HG03103 (cell line): Measurements from ENCODE around the gene NOCT.
A peak's percentile ranks its signal among the peaks of the same experiment; 100 is the strongest.
"Not testable (repeated sequence)": the region's sequence is repeated elsewhere in the genome, so short reads cannot be mapped to it uniquely, and the experiment has no call there.

Experiments
- ATAC-seq: cut with Tn5 transposase; IDR thresholded peaks from one replicate; pipeline ENCODE4 v1.9.1; 2021; ENCODE audit warnings: low read depth; ENCODE audit not compliant: unreplicated experiment

NOCT gene

DNA sequence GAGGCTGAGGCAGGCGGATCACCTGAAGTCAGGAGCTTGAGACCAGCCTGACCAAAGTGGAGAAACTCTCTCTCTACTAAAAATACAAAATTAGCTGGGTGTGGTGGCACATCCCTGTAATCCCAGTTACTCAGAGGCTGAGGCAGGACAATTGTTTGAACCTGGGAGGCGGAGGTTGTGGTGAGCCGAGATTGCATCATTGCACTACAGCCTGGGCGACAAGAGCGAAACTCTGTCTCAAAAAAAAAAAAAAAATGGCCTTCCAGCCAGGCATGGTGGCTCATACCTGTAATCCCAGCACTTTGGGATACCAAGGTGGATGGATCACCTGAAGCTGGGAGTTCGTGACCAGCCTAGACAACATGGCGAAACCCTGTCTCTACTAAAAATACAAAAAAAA is 7.3 kb upstream of the NOCT start:
- not testable (repeated sequence) for ATAC-seq

DNA sequence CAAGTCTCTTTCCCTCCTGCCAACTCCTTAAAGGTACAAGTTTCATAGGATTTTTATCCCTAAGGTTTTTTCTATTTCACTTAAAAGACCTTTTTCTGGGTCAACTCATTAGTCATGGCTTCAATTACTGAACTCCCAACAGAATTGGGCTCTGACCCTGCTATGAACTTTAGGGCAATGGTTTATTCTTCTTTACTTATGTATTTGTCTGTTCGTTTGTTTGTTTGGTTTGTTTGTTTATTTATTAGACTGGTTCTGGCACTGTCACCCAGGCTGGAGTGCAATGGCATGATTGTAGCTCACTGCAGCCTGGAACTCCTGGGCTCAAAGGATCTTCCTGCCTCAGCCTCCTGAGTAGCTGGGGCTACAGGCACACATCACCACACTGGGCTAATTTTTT is 5.9 kb upstream of the NOCT start:
- no peak for ATAC-seq

DNA sequence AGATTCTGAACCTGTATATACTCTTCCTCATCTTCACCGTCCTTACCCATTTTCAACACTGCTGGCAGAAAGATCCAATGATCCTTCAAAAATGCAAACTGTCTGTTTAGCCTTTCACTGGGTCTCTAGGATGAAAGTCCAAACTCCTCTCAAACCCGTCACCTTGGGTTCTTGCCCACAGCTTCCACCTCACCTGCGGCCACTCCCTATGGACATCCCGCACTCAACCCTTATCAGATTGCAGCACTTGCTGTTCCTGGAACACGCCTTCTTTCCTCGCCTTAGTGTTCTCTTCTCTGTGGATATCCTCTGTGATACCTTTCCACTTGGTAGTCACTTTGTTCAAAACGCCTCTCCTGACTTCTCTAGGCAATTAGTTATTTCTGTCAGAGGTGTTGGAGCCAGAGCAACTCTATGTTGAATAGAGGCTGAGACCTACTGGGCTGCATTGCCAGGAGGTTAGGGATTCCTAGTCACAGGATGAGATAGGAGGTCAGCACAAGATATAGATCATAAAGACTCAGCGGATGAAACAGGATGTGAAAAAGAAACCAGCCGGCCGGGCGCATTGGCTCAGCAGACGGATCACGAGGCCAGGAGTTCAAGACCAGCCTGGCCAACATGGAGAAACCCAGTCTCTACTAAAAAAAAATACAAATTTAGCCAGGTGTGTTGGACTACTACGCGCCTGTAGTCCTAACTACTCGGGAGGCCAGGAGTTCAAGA is 4.2 kb upstream of the NOCT start:
- no peak for ATAC-seq

DNA sequence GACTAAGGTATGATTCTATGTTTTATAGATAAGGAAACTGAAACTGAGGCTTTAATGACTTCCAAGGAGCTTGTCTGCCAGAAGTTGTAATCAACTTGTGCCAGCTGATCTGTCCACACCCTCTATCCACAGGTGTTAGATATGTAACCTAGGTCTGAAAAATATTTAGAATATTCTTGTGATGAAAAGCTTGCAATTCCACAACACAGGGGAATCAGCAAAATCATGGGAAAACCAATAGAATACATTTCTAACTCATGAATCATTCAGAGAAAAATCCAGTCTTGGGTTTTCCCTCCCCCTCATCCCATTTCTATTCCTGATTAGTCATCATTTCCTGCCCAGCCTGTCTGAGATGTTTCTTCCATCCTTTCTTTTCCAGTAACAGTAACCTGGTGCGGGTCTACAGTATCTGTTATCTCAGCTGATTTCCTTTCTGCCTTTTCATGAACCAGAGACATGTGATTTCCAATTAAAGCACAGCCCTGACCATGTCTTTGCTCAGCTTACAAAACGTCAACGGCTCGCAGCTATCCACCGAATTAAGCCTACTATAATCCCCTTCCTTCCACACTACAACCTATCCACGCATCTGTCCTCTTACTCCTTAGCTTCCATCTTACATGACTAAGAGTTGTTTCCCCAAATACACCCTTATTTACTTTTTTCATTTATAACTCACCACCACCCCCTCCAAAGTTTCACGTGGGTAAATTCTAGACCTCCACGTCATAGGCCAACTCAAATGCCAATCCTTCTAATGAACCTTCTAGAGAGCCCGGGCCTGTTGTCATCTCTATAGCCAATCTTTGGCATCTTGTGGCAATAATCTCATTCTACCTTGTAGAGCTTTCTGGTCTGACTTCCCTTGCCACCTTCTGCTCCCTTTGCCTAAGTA is 961 bp upstream of the NOCT start:
- ATAC-seq = peak; percentile 0

DNA sequence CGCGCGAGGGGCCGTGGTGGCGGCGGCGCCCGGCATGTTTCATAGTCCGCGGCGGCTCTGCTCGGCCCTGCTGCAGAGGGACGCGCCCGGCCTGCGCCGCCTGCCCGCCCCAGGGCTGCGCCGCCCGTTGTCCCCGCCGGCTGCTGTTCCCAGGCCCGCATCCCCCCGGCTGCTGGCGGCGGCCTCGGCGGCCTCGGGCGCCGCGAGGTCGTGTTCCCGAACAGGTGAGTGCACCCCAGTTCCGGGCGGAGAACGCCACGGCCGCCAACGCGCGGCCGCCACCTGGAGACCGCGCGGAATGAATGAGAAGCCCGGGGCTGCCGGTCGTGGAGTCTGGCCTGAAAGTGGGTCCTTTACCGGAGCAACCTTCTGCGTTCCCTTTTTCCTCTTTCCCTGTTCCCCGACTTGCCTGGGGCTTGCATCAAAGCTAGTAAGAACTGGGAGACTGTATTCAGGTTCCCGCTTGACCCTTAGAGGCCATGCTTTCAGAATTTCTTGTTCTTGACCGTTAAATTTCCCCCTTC is 429 bp downstream of the NOCT start:
- ATAC-seq = peak; percentile 24

DNA sequence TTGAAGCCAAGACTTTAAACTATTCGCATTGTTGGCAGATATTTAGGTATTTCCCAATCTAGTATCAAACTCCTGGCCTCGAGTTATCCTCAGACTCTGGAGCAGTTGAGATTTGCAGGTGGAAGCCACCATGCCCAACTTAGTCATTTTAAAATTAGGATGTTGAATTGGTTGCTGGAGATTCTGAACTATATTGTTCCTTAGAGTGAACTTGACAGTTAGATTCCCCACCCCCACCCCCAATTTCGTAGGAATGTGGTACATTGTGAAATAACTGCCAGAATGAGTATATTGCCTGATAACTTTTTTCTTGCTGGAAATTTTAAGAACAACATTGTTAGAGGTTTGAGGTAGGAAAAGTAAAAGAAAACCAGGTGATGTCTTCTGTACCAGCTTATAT is 2.3 kb downstream of the NOCT start:
- no peak for ATAC-seq

DNA sequence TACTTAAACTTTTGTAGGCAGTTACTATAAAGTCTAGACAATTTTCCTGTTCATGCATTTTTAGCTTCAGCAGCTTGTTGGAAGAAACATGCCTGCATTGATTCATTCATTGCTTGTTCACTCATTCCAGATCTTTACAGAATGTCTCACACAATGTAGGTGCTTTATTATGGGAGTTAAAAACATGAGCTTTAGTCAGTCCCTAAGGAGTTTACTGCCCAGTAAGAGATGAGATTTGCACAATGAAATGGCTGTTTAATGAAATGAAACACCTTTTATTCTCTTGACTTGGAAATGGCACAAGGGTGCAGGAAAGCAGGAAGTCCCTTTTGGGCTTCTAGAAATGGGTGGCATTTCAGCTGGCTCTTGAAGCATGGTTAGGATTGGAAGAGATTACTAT is 2.9 kb downstream of the NOCT start:
- no peak for ATAC-seq

DNA sequence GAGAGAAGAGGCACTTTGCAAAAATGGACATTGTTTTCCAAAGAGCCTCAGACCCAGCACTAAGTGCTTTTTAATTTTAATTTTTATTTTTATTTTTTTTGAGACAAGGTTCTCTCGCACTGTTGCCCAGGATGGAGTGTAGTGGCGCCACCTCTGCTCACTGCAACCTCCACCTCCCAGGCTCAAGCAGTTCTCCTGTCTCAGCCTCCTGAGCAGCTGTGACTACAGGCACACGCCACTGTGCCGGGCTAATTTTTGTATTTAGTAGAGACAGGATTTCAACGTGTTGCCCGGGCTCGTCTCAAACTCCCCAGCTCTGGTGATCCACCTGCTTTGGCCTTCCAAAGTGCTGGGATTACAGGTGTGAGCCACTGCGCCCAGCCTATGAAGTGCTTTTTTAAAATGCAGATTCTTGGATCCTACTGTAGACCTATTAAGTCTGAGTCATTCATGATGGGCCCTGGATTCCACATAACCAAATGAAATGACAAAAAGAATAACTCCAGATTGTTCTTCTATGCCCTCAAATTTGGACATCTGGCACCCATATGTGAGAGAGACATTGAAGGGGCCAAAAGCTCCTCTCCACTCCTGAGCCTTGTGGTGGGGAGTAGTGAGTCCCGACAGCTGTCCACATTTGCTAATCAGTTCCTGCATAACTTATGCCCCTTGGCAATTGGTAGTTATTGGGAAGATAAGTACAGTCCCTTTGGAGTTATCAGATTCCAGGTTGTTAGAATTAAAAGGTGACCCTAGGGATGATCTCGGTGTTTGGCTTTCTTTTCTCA is 3.6 kb downstream of the NOCT start:
- no peak for ATAC-seq

DNA sequence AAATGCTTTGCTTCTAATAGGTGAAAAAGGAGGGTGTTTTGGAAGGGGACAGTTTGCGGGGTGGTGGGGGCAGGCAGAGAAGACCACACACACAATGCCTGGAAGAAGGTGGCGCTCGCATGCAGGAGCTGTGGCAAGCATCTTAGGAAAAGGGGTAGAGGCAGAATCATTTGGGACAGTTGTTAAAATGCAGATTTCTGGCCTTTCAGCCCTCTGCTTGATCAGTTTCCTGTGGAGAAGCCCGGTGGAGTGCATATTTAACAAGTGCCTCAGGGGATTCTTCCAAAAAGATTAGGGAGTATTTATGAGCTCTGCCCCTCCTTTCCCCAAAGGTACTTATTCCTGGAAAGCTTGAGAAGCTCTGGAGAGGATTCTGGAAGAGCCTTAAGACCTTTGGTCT is 4.8 kb downstream of the NOCT start:
- ATAC-seq = no peak

DNA sequence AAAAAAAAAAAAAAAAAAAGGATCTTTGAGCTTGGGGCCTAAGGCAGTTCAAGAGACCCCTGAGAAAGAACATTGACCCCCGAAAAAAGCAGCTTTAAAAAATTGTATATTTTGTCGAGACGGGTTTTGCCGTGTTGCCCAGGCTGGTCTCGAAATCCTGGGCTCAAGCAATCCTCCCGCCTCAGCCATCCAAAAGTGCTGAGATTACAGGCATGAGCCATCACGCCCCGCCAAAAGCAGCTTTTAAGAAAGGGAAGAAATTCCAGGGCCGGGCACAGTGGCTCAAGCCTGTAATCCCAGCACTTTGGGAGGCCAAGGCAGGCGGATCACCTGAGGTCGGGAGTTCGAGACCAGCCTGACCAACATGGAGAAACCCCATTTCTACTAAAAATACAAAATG is 5.5 kb downstream of the NOCT start:
- not testable (repeated sequence) for ATAC-seq

DNA sequence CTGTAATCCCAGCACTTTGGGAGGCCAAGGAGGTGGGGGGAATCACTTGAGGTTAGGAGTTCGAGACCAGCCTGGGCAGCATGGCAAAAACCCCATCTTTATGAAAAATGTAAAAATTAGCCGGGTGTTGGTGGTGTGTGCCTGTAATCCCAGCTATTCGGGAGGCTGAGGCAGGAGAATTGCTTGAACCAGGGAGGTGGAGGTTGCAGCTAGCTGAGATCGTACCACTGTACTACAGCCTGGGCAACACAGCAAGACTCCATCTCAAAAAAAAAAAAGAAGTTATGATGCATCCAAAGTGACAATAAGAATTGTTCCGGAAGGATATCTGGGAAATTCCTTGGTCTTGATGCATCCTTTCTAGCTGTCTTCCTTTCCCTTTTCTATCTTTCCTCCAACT is 7.3 kb downstream of the NOCT start:
- no peak for ATAC-seq

DNA sequence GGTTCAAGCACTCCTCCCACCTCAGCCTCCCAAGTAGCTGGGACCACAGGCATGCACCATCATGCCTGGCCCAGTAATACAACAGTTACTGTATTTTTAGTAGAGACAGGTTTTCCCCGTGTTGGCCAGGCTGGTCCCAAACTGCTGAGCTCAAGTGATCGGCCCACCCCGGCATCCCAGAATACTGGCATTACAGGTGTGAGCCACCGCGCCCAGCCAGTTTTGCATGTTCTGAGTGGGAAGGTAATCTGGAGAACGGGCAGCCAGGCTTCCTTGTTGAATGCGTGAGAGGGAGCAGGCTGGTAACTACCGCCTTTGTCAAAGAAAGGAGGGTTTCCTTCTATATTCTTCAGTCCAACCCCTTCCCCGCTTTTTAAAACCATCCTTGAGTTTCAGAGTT is 9.1 kb downstream of the NOCT start:
- no peak for ATAC-seq

DNA sequence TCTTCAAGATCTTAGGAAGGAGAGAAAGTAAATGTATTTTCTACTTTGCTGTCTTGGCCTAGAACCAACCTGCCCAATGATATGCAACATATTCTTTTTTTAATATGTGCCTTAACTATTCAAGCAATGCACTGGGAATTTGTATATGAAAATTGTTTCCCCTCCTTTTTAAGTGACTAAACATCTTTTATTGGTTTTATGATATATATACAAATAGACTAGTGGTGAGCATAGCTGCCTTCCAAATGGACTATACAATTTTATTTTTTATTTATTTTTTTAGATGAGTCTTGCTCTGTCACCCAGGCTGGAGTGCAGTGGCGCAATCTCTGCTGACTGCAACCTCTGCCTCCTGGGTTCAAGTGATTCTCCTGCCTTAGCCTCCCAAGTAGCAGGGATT is 10.3 kb downstream of the NOCT start:
- no peak for ATAC-seq

DNA sequence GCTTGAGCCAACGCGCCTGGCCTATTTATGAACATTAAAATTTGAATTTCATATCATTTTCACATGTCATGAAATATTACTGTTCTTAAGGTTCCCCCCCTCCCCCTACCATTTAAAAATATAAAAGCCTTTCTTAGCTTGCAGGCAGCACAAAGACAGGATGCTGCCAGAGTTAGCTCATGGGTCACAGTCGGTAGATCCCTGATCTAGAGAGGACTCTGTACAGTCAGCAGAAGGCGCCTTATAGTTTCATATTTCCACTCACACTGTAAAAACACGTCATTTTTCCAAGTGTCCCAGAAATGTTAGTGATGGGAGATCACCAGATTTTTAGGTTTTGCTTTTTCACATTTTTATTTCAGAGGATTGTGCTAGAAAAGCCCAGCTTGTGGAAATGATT is 12.2 kb downstream of the NOCT start:
- no peak for ATAC-seq

DNA sequence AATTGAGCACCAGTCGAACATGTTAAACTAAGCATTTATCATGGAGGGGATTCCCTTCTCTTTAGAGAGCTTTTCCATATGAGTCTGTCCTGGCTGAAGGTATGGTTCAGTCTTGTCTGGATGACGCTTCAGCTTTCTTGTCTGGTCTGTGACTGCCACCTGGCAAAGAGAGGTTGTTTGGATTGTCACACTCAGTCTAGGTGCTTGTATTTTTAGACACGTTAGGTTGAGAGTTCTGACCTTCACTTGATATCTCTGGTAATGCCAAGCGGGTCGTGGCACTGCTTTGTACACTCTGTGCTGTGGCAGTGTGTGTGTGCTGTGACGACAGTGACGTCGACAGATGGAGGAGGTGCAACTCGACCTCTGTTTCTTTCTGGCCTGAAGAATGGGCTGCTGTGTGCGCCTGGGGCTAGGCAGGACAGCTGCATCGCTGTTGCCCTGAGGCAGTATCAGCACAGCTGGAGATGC is 12.6 kb downstream of the NOCT start:
- no peak for ATAC-seq

DNA sequence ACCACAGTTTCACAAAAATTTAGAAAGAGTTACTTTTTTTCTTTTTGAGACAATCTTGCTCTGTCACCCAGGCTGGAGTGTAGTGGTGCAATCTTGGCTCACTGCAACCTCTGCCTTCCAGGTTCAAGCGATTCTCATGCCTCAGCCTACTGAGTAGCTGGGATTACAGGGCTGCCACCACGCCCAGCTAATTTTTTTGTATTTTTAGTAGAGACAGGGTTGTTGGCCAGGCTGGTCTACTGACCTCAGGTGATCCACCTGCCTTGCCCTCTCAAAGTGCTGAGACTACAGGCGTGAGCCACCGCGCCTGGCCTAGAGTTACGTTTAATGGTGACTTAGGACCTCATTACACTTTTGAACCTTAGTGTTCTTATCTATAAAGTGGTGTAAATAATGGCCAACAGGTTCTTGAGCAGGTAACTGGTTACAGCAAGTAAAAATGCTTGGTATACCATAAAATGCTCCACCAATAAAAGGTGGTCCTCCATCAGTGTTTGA is 14.3 kb downstream of the NOCT start:
- not testable (repeated sequence) for ATAC-seq

DNA sequence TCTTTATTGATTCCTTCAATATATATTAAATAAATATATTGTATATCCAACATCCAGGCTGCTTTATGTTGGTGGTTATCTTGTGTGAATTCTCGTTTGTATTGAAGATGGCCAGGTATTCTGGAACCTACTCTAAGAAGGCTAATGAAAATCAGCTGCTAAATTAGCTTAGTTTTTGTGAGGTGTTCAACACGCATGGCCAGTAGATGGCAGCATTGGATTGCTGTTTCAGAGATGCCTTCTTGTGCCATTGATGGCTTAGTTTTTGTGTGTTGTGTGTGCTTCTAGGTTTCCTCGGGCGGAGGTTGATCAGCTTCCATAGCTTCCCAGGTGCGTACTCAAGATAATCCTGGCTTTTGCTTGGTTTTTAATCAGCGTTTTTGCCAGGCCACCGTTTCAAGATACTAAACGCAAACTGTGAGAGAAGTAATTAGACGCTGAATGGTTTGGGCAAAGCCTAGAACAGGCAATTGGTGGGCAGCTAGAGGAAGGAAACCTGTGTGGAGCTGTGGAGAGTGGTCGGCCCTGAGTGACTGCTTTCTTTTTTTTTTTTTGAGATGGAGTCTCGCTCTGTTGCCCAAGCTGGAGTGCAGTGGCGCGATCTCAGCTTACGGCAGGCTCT is 15.1 kb downstream of the NOCT start:
- peak; percentile 80 for ATAC-seq

DNA sequence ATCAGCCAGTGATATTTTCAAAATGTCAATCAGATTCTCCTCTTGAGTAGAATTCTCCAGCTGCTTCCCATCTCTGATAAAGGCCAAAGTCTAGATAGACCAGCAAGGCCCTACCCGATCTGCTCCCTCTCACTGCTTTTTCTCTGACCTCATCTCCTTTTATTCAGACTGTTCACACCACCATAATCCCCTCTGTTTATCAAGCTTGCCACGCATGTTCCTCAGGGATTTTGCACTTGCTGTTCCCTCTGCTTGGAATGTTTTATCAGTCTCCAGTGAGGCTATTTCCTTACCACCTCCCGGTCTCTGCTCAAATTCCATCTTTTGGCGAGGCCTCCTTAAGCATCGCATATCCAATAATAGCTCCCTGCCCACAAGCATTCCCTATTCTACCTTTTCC is 20.1 kb downstream of the NOCT start:
- no peak for ATAC-seq

DNA sequence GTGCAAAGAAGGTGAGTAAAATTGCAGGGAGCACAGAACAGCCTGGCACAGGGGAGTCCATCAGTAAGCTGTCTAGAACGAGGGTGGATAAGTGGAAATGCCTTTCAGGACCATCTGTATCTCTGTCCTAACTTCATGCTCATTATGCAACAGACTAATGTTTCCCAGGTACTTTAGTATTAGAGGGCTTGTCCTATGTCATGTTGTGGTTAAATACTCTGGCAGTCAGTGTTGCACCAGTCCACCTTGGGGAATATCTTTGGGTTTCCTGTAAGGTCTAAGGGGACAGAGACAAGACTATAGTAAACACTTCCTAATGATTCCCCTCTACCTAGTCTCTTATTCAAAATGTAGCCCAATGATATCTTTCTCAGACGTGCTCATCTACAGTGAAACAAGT is 21.3 kb downstream of the NOCT start:
- no peak for ATAC-seq

DNA sequence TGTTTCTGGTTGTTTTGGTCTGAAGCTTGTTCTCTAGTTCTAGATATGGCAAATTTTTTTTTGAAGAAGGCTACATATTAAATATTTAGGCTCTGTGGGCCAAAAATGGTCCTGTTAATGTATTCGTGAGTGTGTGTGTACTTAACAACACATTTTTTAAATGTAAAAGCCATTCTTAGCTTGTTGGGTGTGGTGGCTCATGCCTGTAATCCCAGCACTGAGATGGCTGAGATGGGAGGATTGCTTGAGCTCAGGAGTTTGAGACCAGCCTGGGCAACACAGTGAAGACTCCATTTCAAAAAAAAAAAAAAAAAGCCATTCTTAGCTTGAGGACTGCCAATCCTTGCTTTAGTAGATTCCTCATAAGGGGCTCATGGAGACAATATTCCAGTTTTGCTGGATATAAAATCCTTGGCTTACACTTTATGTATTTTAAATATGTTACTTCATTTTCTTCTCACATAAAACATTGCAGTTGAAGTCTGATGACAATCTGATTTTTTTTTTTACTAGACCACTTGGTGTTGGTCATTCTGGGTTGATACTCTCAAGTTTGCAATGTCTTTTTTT is 23.4 kb downstream of the NOCT start:
- ATAC-seq = no peak
